ENCODE measurements around the gene PRPF31. TPM values are rescaled to one million over a fixed set of nuclear protein-coding genes. Genes with fewer than 3 reads are reported as not detected.
A peak's percentile ranks its signal among the peaks of the same experiment; 100 is the strongest.

Gene PRPF31
- polyA plus RNA-seq, 1 experiment, result 28.7 TPM

- CTCF ChIA-PET, result no interaction called here
Measured at GRCh38 chr19:54151362-54152035, 35.9 kb downstream of the PRPF31 start.

GRCh38 chr19:54152267-54152666 is 36.7 kb downstream of the PRPF31 start:
- Histone ChIP-seq H3K9me3 (ENCODE audit: control insufficient read depth, insufficient read depth, low read length) (no peaks in the 10 kb centered on the region), H3K27ac (ENCODE audit: low read depth, low read length) (no peak overlapping the region), H3K27me3 (ENCODE audit: control insufficient read depth, insufficient read depth, low read length) (no peaks in the 10 kb centered on the region), H3K4me3 (ENCODE audit: low read depth, low read length) (no peak overlapping the region)
- CTCF ChIA-PET, result no interaction called here
- TF ChIP-seq CTCF (IDR thresholded peaks at IDR 0.05; ENCODE audit: low read depth, low read length), result no peak
- no peak for DNase-seq (ENCODE audit: low read depth, low spot score)
- POLR2A ChIA-PET, result no interaction called here

More at GRCh38 chr19:54151362-54152035, 35.9 kb downstream of the PRPF31 start:
- TF ChIP-seq CTCF (IDR thresholded peaks at IDR 0.05; ENCODE audit: low read depth, low read length), result no peak
- H3K27me3 ChIP-seq (ENCODE audit: control insufficient read depth, insufficient read depth, low read length), result no peaks in the 10 kb centered on the region
- DNase-seq (ENCODE audit: low read depth, low spot score), result no peak
- no peak overlapping the region for H3K4me3 ChIP-seq (ENCODE audit: low read depth, low read length)
- no peak overlapping the region for H3K27ac ChIP-seq (ENCODE audit: low read depth, low read length)
- no peaks in the 10 kb centered on the region for H3K9me3 ChIP-seq (ENCODE audit: control insufficient read depth, insufficient read depth, low read length)
- POLR2A ChIA-PET, result interaction anchor here (0.9 kb wide), 1 partner anchor 14 kb away, joined by 3 read pairs; the partner anchor contains the start of gene CNOT3

GRCh38 chr19:54152878-54153524 is 37.4 kb downstream of the PRPF31 start:
- no peak overlapping the region for H3K27ac ChIP-seq (ENCODE audit: low read depth, low read length)

GRCh38 chr19:54153731-54154326 is 38.3 kb downstream of the PRPF31 start:
- no peak for DNase-seq (ENCODE audit: low read depth, low spot score)
- no peaks in the 10 kb centered on the region for H3K27me3 ChIP-seq (ENCODE audit: control insufficient read depth, insufficient read depth, low read length)
- no peak overlapping the region for H3K4me3 ChIP-seq (ENCODE audit: low read depth, low read length)
- peak overlapping the region; percentile 31 for H3K27ac ChIP-seq (ENCODE audit: low read depth, low read length)
- no peak for TF ChIP-seq CTCF (IDR thresholded peaks at IDR 0.05; ENCODE audit: low read depth, low read length)
- POLR2A ChIA-PET, result interaction anchor here (1.2 kb wide), 1 partner anchor 17 kb away, joined by 3 read pairs; no protein-coding TSS in a partner anchor
- CTCF ChIA-PET, result no interaction called here
- H3K9me3 ChIP-seq (ENCODE audit: control insufficient read depth, insufficient read depth, low read length), result no peaks in the 10 kb centered on the region

More at GRCh38 chr19:54152878-54153524, 37.4 kb downstream of the PRPF31 start:
- TF ChIP-seq CTCF (IDR thresholded peaks at IDR 0.05; ENCODE audit: low read depth, low read length), result no peak
- ChIA-PET POLR2A (interaction anchor here (1.2 kb wide), 1 partner anchor 16 kb away, joined by 3 read pairs; no protein-coding TSS in a partner anchor), CTCF (no interaction called here)
- no peaks in the 10 kb centered on the region for H3K27me3 ChIP-seq (ENCODE audit: control insufficient read depth, insufficient read depth, low read length)
- H3K9me3 ChIP-seq (ENCODE audit: control insufficient read depth, insufficient read depth, low read length), result no peaks in the 10 kb centered on the region
- no peak overlapping the region for H3K4me3 ChIP-seq (ENCODE audit: low read depth, low read length)
- DNase-seq (ENCODE audit: low read depth, low spot score), result no peak

All from AG04450 (cell line).